Stimulated activated CD4-positive, alpha-beta T cell treated with anti-CD3 and anti-CD28 coated beads, Interleukin-1b, Interleukin-23, amount 100 ng/mL, for 48 hours (primary cell): Measurements from ENCODE around the gene WWOX.
"Not testable (repeated sequence)": the region's sequence is repeated elsewhere in the genome, so short reads cannot be mapped to it uniquely, and the experiment has no call there.

Experiments
- DNase-seq: peaks from one replicate; pipeline ENCODE4 v3.0.0-alpha.2; 2020

WWOX gene

DNA sequence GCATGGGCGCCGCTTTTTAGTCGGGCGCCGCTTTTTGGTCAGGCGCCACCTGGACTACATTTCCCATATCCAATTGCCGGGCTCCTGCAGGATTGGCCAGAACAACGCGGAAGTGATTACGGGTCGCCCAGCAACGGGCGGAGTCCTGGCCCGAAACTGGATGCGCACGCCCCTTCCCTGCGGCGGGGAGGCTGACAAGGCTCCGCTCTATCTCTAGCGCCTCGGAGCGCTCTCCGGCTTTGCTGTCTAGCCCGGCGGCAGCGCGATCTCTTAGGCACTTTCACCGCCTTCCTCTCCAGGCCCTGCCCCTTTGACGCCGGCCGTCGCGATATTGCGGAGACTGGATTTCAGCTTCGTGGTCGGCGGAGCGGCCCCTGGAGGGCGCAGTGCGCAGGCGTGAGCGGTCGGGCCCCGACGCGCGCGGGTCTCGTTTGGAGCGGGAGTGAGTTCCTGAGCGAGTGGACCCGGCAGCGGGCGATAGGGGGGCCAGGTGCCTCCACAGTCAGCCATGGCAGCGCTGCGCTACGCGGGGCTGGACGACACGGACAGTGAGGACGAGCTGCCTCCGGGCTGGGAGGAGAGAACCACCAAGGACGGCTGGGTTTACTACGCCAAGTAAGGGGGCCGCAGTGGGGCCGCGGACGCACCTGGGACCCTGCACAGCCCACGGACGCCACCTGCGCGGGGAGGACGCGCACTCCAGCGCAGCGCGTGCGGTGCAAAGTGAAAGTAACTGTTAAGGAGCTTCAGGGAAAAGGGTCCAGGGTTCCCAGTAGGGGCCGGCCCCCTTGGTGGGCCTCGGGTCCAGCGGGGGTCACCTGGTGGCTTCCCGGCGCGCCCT is at the start of gene WWOX:
TSS of gene WWOX (plus strand) at position 384 of the 841 bp plus-strand sequence.
- DNase-seq = peak; percentile 96

DNA sequence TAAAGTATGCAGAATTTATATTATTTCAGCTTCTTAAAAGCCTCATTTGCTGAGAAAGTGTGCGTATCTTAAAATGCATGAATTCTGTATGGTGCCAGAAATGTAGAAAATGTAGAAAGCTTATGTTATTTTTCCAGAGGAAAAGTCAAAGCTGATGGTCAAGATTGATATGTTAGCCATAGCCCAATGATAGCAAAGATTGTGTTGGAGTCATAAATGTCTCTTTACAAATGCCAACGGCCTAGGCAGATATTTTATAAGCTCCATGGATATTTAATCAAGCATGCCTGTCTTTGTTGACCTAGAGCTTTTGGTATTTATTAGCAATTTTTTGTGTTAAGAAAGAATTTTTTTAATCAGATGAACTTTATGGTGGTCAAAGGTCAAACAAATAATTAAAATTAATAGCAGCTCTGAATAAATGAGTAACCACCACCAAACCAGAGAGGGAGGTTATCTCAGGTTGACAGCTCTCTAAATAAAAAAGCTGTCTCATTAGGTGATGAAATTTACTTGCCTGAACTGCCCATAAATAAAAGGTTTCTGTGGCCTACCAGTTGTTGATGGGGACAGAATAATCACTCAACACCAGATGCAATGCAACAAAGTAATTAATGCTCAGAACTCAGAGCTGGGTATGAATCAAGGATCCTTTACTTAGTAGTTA is 48.6 kb upstream of the WWOX start:
- DNase-seq = no peak

DNA sequence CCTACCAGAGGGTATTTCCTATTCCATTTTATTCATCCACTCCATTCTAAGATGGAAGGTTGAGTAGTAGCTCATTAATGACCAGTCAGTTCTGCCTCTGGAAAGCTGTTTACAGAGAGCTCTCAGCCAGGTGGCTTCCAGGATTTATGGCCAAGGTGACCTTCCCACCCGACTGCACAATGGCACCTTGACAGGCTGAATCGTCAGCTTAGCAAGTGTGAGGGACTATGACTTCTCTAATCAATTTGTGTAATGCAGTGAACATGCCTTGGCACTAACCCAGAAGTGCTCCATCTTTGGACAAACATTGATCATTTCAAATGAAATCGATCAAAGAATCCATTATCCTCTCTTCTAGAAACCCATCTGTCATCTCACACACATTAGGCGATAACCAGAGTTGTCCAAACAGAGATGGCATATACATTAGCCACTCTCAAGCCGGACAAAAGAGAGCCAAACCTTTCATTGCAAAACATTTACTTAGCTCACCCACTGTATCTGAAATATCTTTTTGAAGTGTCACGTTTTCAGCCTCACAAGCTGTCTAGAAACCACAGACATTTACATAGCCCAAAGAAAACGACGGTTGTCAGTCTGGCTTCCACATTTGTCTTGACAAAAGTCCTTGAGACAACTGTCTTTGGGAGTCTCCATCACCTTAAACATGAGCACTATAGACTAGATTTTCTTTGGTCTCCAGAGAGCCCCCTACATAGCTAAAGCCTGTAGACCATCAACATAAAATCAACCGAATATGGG is 41.5 kb upstream of the WWOX start:
- no peak for DNase-seq

DNA sequence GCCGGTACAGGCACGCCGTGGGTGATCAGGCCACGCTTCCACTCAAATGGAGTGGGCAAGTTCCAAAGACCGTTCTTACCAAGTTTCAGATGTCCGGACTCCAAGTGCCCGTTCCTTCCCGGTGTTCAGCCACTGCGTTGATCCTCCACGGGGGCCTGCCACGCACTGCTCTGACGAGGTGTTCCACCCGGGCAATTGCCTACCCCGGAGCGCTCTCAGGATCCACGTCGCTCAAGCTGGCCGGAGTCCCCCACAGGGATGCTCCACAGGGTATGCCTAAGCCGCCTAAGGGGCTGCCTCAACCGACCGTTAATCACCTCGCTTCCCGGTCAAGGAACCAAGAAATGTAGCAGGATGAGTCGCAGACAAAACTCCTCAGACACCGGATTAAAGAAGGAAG is 39.6 kb upstream of the WWOX start:
- not testable (repeated sequence) for DNase-seq

DNA sequence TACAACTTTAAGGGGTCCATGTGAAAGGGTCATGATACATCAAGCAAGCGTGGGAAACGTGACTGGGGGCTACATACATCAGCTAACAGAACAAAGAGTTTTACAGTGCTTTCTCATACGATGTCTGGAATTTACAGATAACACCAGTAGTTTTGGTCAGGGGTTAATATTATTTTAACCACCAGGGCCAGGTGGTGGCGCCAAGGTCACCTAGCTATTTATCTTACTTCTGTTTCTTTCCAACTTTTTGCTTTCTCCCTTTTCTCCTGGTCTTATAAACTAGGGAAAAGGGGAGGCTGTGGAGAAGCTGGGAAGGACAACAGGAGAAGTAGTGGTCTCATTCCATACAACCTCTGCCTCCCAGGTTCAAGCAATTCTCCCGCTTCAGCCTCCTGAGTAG is 39.2 kb upstream of the WWOX start:
- no peak for DNase-seq

DNA sequence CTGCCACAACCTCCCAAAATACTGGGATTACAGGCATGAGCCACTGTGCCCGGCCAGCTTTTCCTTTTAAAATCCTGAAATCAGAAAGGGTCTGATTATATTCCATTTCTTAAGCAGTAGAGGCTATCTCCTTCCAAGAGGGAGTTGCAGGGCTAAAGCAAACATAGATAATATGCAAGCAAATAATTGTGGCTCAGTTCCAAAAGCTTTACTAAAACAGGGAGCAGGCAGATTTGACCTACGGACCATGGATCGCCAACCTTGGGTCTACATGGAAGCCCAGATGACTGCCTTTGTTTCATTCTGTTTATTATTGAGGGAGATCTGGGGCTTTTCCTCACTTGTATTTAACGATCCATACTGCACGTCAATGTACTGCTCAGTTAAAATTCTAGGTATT is 38.6 kb upstream of the WWOX start:
- no peak for DNase-seq

DNA sequence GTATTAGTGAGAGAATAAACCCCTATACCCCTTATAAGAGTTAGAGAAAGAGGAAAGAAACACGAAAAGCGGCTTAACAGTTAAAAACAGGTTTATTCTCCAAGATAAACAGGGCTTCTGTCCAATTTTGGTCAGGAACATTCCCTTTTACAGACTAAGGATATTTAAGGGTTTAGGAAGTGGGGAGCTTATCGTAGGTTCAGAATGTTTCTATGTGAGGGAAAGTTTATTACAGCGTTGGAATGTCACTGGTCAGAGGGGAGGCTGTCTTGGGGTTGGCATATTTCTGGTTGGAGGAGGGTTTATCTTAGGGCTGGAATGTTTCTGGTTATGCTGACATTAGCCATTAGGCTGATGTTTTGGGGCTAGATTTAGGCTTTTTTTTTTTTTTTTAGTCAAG is 34.1 kb upstream of the WWOX start:
- no peak for DNase-seq

DNA sequence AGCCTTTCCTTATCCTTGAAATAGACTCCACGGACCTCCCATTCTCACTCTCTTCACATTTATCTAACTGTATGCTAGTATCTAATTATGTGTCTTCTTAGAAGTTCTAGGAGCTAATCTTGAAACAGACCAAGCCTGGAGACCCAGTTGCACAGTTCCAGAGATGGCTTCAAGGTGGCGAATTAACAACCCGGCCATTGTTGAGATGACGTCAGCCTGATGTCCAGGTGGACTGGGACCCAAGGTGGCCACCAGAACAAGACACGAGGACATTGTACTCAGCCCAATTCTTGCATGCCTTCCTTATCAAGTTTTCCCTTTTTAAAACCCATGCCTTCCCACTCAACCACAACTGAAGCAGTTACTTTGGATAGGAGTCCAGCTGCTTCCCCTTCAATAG is 29.5 kb upstream of the WWOX start:
- no peak for DNase-seq

DNA sequence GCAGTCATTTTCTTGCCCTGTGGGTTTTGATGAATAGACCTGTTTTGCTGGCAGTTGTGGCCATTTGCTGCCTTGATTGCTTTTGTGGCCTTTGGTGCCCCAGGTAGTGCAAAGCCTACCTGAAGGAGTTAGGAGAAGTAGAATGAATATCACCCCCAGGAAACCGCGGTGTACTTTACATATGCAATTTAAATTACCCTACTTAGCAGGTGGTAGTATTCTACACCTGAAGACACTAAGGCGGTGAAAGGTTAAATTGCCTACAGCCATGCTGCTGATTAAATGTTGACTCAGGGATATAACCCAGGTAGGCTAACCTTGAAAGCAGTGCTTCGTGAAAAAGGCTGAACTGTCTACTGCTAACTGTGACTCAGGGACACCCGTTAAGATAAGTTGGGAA is 27.2 kb upstream of the WWOX start:
- DNase-seq = no peak

DNA sequence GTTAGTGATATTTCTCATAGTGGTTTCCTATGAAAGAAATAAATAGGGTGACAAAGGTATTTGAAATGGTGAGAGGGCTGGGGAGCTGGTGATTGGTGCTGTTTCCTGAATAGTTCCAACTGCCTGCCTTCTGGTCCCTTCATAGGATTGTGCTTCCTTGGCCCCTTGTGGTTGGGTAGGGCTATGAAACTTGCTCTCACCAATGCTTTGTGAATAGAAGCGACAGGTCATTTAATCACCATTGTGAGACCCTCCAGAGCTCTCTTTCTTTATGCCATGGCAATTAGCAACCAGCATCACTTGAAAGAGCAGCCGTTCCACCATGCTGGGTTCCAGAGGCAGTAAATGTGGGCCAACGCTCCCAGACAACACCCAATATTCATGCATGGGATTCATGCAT is 23.7 kb upstream of the WWOX start:
- DNase-seq = no peak

DNA sequence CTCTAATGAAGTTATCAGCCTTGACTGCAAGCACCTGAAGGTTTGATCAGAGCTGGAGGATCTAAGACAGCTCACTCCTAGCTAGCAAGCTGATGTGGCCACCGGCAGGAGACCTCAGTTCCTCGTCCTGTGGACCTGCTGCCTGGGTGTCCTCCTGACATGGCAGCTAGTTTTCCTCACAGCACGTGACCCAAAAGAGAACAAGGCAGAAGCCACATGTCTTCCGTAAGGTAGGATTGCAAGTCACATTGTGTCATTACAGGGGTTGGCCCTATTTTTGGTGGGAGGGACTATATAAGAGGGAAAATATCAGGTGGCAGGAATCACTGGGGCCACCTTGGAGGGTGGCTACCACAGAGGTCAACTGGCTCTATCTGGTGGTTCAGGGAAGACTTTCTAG is 18.1 kb upstream of the WWOX start:
- no peak for DNase-seq

DNA sequence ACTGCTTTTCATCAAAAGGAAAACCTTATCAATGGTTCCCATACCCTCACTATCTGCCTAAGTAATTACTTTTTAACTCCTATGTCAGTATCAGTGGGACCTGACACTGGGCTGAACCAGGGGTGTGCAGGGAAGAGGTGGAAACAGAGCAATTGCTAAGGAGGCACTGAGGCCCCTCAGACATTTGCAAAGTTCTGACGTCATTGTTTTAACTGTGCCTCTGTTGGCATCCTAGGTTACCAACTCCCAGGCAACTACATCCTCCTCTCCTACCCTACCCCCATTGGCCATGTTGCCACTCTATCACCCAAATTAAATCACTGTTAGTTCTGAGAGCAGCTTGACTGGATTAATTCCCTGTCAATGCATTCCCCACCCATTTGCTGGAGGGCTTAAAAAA is 8.0 kb upstream of the WWOX start:
- DNase-seq = no peak

DNA sequence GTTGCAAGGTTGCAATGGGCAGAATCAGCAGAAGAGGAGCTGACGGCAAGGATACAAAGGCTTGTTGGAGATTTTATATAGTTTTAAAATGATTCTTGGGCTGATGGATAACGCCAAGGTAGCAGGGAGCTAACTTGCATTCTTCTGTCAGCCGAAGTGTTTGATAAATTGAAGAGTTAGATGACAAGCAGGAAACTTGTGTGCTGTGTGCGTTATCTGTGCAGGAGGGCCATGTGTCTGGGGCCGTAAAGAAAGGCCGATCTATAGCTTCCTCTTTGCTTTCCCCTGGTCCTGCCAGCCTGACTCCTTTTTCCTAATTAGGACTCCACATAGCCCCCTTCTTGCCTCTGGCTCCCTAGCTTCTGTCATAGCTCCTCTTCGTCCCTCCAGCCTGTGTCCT is 6.7 kb upstream of the WWOX start:
- no peak for DNase-seq

DNA sequence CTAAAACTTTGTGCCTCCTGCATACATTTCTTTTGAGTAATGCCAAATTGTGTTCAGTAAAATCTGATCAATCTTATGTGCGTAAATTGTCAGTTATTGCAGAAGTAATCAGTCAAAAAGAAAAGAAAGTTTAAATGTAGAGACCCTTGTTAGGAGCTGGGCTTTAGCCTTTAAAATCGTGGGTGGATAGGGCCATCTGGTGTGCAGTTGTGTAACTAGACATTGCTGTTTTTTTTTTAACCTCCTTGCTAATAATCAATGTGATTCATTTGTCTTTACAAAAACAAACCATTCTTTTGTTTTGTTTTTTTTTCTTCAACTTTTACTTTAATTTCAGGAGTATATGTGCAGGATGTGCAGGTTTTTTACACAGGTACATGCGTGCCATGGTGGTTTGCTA is 5.3 kb upstream of the WWOX start:
- no peak for DNase-seq

DNA sequence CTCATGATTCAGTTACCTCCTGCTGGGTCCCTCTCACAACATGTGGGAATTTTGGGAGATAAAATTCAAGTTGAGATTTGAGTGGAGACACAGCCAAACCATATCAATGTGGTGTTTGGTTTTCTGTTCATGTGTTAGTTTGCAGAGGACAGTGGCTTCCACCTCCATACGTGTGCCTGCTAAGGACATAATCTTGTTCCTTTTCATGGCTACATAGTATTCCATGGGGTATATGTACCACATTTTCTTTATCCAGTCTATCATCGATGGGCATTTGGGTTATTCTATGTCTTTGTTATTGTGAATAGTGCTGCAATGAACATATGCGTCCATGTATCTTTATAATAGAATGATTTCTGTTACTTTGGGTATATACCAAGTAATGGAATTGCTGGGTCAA is 4.5 kb upstream of the WWOX start:
- DNase-seq = no peak

DNA sequence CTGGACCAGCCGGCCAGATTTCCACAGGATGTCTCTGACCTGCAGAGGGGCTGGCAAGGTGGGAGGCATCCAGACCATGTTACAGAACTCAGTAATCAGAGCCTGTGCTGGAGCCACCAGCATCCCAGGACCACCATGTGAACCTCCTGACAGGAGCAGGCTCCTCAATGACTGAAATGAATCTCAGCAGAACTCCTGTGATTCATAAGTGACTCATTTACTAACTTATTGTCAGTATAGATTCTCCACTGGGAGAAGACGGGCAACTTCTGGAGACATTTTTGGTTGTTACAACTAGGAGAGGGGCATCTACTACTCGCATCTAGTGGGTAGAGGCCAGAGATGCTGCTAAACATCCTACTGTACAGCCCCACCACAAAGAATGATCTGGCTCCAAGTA is 3.1 kb upstream of the WWOX start:
- no peak for DNase-seq

DNA sequence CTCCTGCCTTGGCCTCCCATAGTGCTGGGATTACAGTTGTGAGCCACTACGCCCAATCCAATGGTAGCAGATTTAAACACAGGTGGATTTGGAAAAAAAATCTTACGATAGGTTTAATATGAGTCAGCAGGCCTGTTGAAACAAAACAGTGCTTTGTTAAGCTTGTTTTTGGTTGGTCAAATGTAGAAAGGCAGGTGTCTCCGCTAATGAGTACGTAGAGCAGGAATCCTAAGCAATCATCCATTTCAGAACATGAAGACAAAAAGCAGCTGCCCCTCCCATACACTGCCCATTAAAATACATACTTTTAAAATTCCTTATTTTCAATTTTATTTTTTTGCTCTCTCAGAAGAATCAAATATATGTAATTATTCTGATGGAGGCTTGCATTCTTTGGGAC is 1.9 kb upstream of the WWOX start:
- no peak for DNase-seq

DNA sequence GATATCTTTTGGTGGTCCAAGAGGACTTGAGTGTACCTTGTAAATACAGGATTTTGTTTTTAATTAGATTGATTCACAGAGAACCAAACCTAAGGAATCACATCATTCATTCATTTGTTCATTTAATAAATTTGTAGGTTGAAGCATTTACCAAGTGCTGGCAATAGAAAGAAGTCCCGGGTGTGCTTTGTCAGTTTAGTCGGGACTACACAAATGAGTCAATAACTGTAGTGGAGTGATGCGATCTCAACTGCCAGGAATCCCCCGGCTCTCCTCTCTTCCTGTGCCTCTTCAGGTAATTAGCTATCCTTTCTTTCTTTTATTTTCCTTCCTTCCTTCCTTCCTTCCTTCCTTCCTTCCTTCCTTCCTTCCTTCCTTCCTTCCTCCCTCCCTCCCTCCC is 1.4 kb upstream of the WWOX start:
- no peak for DNase-seq

DNA sequence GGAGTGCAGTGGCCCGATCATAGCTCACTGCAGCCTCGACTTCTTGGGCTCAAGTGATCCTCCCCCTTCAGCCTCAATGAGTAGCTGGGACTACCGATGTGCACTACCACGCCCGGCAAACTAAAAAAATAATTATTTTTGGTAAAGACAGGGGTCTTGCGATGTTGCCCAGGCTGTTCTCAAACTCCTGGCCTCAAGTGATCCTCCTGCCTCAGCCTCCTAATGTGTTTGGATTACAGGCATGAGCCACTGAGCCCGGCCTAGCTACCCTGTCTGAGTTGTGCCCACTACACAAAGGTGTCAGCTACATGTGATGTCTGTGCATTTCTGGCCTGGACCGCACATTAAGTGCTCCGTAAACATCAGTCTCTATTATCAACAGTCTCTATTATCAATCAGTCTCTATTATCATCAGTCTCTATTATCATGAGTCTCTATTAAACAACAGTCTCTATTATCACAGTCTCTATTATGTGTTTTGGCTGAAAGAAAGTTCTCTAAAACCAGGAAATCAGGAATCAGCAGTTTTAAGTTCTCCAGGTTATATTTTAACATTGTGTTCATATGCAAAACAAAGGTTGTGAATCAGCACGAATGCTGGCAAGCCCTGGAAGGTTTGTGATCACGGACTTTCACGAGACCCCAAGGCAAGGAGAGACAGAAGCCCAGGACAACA is 721 bp upstream of the WWOX start:
- DNase-seq = no peak

DNA sequence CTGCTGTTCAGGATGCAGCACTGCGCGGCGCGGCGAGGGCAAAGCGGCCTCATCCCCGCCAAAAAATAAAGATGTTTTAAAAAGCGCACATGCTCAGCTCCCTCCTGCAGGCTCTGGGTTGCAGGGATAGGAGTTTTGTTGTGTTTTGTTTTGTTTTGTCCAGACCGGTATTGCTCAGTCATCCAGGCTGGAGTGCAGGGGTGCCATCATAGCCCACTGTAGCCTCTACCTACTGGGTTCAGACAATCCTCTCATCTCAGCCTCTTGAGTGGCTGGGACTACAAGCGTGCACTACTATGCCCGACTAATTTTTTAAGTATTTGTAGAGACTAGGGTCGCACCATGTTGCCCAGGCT is 636 bp downstream of the WWOX start:
- DNase-seq = no peak

DNA sequence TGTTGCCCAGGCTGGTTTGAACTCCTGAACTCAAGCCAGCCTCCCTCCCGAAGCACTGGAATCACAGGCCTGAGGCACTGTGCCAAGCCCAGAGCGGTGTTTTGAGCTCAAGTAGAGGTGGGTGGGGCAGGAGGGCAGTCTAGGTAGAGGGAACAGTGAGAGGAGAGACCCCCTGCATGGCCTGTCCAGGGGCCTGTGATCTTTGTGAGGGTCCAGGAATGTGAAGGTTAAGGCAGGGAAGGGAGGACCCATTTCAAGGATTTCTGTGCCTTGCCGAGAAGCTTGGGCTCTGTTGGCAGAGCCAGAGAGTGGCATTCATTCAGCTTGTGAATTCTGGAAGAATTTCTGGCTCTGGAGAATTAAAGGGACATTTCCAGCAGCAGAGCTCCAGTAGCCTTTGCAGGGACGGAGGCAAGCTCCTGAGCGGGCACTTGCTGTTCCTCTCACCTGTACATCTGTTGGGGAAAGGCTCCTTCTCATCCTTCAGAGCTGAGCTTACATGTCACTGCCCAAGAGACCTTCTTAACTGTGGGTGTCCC is 2.7 kb downstream of the WWOX start:
- DNase-seq = no peak

DNA sequence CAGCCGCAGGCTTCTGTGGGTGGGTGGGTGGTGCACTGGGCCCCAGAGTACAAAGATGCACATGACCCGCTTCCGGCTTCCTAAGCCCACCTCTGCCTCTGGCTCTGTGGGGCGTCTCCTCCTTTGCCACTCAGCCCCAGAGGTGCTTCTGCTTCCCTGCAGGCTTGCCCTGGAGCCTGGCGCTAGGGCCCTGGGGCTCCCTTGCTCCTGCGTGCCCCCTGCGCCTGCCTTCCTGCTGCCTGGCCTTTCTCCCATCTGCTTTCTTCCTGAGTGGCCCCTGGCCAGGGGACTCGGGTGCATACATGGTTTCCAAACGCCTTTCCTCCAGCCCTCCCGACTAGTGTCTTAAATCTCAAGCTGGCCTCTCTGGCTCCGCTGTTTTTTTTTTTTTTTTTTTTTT is 3.4 kb downstream of the WWOX start:
- DNase-seq = no peak

DNA sequence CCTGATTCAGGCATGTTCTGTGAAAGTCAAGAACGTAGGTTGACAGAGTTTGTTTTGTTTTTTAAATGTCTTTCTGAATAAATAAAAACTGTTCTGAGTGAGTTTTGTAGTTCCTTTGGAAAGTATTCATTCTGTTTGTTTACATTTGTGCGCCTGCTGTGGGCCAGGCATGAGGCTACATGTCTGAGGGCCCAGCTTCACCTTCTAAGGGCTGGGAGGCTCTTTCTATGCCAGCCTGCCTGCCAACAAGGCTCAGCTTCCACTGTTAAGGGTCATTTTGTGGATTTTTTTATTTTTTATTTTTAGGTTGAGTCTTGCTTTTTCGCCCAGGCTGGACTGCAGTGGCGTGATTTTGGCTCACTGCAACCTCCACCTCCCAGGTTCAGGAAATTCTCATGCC is 6.1 kb downstream of the WWOX start:
- no peak for DNase-seq
